ENCODE results near the gene TRIM52. TPM values are rescaled to one million over a fixed set of nuclear protein-coding genes. Genes with fewer than 3 reads are reported as not detected.
A peak's percentile ranks its signal among the peaks of the same experiment; 100 is the strongest.

The TRIM52 gene
- total and polyA plus RNA-seq, 2 of the 13 experiments (the other 11 are each of a cell fraction or from before 2014, with no cell fraction given): 7.2 to 11.6 TPM

GRCh38 chr5:181207214-181207959 lies 53.6 kb downstream of the TRIM52 start (continued):
- peak; percentile 47; the same call in 1 of the 2 replicates for TF ChIP-seq ZNF574 (CRISPR knock-in tag; IDR thresholded peaks at IDR 0.05)
- TF ChIP-seq MAFF (IDR thresholded peaks at IDR 0.05; ENCODE audit: low read depth, low read length): no peak
- TF ChIP-seq UBTF (CRISPR knock-in tag; IDR thresholded peaks at IDR 0.05): no peak
- TF ChIP-seq ZBTB43 (CRISPR knock-in tag; conservative IDR thresholded peaks at IDR 0.05): 0 out of 2 replicates have a peak, but pooled peaks have one; percentile 10
- TF ChIP-seq GMEB1 (CRISPR knock-in tag; IDR thresholded peaks at IDR 0.05; ENCODE audit: borderline replicate concordance): no peak; the same call in 1 of the 2 replicates
- peak; percentile 43; the same call in 1 of the 2 replicates for TF ChIP-seq SOX5 (CRISPR knock-in tag; IDR thresholded peaks at IDR 0.05; ENCODE audit: borderline replicate concordance)
- peak; percentile 63 for TF ChIP-seq ZEB1 (IDR thresholded peaks at IDR 0.05; ENCODE audit: insufficient replicate concordance, low read depth)

All from HepG2 (cell line).